Ascending aorta (tissue), 2 donors: ENCODE data around the gene ANKMY1. TPM values are rescaled to one million over a fixed set of nuclear protein-coding genes. Genes with fewer than 3 reads are reported as not detected.

ENCODE experiments used
- DNase-seq, 2 donors: peaks; one replicate each; pipeline ENCODE4 v3.0.0-alpha.2; 2019; ENCODE audit warnings: low spot score in 2 of 2
- H3K27ac ChIP-seq, 2 donors: fragments of 200-600 bp; sonication (generic); one replicate each; pipeline ENCODE4 v1.5.1; 2016 to 2017; ENCODE audit warnings: mild to moderate bottlenecking in 1 of 2
- H3K27me3 ChIP-seq: fragments of 200-600 bp; sonication (generic); one replicate; pipeline ENCODE4 v1.5.1; 2017
- H3K36me3 ChIP-seq, 2 donors: fragments of 200-600 bp; sonication (generic); one replicate each; pipeline ENCODE4 v1.5.1; 2016
- H3K4me1 ChIP-seq, 2 donors: fragments of 200-600 bp; sonication (generic); one replicate each; pipeline ENCODE4 v1.5.1; 2016 to 2017; ENCODE audit warnings: mild to moderate bottlenecking in 1 of 2
- H3K4me3 ChIP-seq, 2 donors: fragments of 200-600 bp; sonication (generic); one replicate each; pipeline ENCODE4 v1.5.1; 2016 to 2017; ENCODE audit warnings: mild to moderate bottlenecking in 1 of 2
- H3K9me3 ChIP-seq, 2 donors: fragments of 200-600 bp; sonication (generic); one replicate each; pipeline ENCODE4 v1.5.1; 2016
- CTCF ChIP-seq, 3 experiments: fragments of 200-600 bp in 2 of 3; fragments of 450-650 bp in 1 of 3; sonication (generic) in 2 of 3; IDR thresholded peaks; one replicate each; pipeline ENCODE4 v1.5.1; 2016 to 2019; ENCODE audit warnings: antibody characterized with exemption in 3 of 3, mild to moderate bottlenecking in 1 of 3, moderate library complexity in 1 of 3
- intact Hi-C: fragments of 100-400 bp; cut with DNase I; formaldehyde crosslinking; loops from one replicate; pipeline ENCODE4 v1.15.1; 2023
- total RNA-seq: library from RNA; depleted of rRNA; stranded (reverse); fragments of >200 nt; gene quantifications from one replicate; pipeline ENCODE4 v1.1.0, GENCODE V29; 2016

Gene ANKMY1
- total RNA-seq, 1 donor from 2014 or later: 14.4 TPM

GRCh38 chr2:240579771-240580614 is 22.2 kb upstream of the ANKMY1 start:
- peaks cover 17 to 35% of the 10 kb centered on the region in 2 donors for H3K36me3 ChIP-seq
- DNase-seq: peak; percentile 47 to 86
- no peak overlapping the region for H3K4me3 ChIP-seq

GRCh38 chr2:240579071-240579762 is 21.4 kb upstream of the ANKMY1 start:
- H3K4me1 ChIP-seq: no peaks in the 10 kb centered on the region
- no peak overlapping the region for H3K4me3 ChIP-seq
- DNase-seq: no peak
- no peak for TF ChIP-seq CTCF (IDR thresholded peaks at IDR 0.05)
- intact Hi-C loops: no loop called here
- peaks cover 25 to 41% of the 10 kb centered on the region in 2 donors for H3K36me3 ChIP-seq
- peak overlapping the region; percentile 39 to 48 for H3K27ac ChIP-seq
- H3K27me3 ChIP-seq: no peaks in the 10 kb centered on the region
- H3K9me3 ChIP-seq: no peaks in the 10 kb centered on the region

More at GRCh38 chr2:240579771-240580614, 22.2 kb upstream of the ANKMY1 start:
- peaks cover 4 to 7% of the 10 kb centered on the region in 2 donors for H3K4me1 ChIP-seq
- H3K27me3 ChIP-seq: no peaks in the 10 kb centered on the region
- TF ChIP-seq CTCF (IDR thresholded peaks at IDR 0.05): no peak
- no peaks in the 10 kb centered on the region for H3K9me3 ChIP-seq
- peak overlapping the region; percentile 39 to 48 for H3K27ac ChIP-seq
- intact Hi-C loops: no loop called here

- no peak for TF ChIP-seq CTCF (IDR thresholded peaks at IDR 0.05)
- Histone ChIP-seq H3K27me3 (no peaks in the 10 kb centered on the region), H3K9me3 (no peaks in the 10 kb centered on the region), H3K4me1 (no peaks in the 10 kb centered on the region), H3K27ac (peak overlapping the region in 1 of 2 donors; percentile 39), H3K4me3 (no peak overlapping the region), H3K36me3 (peaks cover 29 to 47% of the 10 kb centered on the region in 2 donors)
- intact Hi-C loops: no loop called here
- no peak for DNase-seq
These were observed 20.7 kb upstream of the ANKMY1 start for GRCh38 chr2:240578488-240578887.

GRCh38 chr2:240578110-240578450 is 20.3 kb upstream of the ANKMY1 start:
- no peak for DNase-seq
- Histone ChIP-seq H3K27ac (peak overlapping the region in 1 of 2 donors; percentile 39), H3K4me1 (no peaks in the 10 kb centered on the region), H3K27me3 (no peaks in the 10 kb centered on the region), H3K36me3 (peaks cover 30 to 51% of the 10 kb centered on the region in 2 donors), H3K4me3 (no peak overlapping the region), H3K9me3 (no peaks in the 10 kb centered on the region)
- TF ChIP-seq CTCF (IDR thresholded peaks at IDR 0.05): no peak
- intact Hi-C loops: no loop called here

- no peaks in the 10 kb centered on the region for H3K4me1 ChIP-seq
- no peak overlapping the region for H3K27ac ChIP-seq
- no peak for DNase-seq
- intact Hi-C loops: no loop called here
- no peaks in the 10 kb centered on the region for H3K27me3 ChIP-seq
- no peak overlapping the region for H3K4me3 ChIP-seq
- peaks cover 36 to 57% of the 10 kb centered on the region in 2 donors for H3K36me3 ChIP-seq
- H3K9me3 ChIP-seq: no peaks in the 10 kb centered on the region
- no peak for TF ChIP-seq CTCF (IDR thresholded peaks at IDR 0.05)
These were observed 19.7 kb upstream of the ANKMY1 start for GRCh38 chr2:240577281-240578109.
